ENCODE results near the gene LRRC1. TPM values are rescaled to one million over a fixed set of nuclear protein-coding genes. Genes with fewer than 3 reads are reported as not detected.

LRRC1 gene
- polyA plus RNA-seq, 2 donors: 13.6 to 15.2 TPM

GRCh38 chr6:53888931-53889330 lies 94.1 kb downstream of the LRRC1 start:
- Histone ChIP-seq H3K9me3 (ENCODE audit: control insufficient read depth in 2 of 2, insufficient read depth in 1 of 2, low read depth in 1 of 2, low read length in 1 of 2) (no peaks in the 10 kb centered on the region), H3K36me3 (ENCODE audit: control insufficient read depth in 2 of 2, insufficient read depth in 2 of 2, low read length in 1 of 2) (no peaks in the 10 kb centered on the region), H3K4me1 (ENCODE audit: control insufficient read depth in 2 of 2, insufficient read depth in 2 of 2, low read length in 1 of 2) (no peaks in the 10 kb centered on the region), H3K4me3 (ENCODE audit: low read depth in 1 of 2, low read length in 2 of 2) (no peak overlapping the region), H3K27ac (ENCODE audit: low read depth in 2 of 2, low read length in 1 of 2) (no peak overlapping the region), H3K27me3 (ENCODE audit: control insufficient read depth in 1 of 2, insufficient read depth in 2 of 2, low read length in 2 of 2) (no peaks in the 10 kb centered on the region)
- WGBS, 2 donors: 62 to 78% methylated on average over 1 of the region's 1 CpG

GRCh38 chr6:53889365-53889764 lies 94.6 kb downstream of the LRRC1 start:
- no peaks in the 10 kb centered on the region for H3K9me3 ChIP-seq (ENCODE audit: control insufficient read depth in 2 of 2, insufficient read depth in 1 of 2, low read depth in 1 of 2, low read length in 1 of 2)
- H3K4me1 ChIP-seq (ENCODE audit: control insufficient read depth in 2 of 2, insufficient read depth in 2 of 2, low read length in 1 of 2): no peaks in the 10 kb centered on the region
- no peak overlapping the region for H3K4me3 ChIP-seq (ENCODE audit: low read depth in 1 of 2, low read length in 2 of 2)
- H3K27ac ChIP-seq (ENCODE audit: low read depth in 2 of 2, low read length in 1 of 2): no peak overlapping the region
- H3K27me3 ChIP-seq (ENCODE audit: control insufficient read depth in 1 of 2, insufficient read depth in 2 of 2, low read length in 2 of 2): no peaks in the 10 kb centered on the region
- WGBS, 2 donors: 91% methylated on average over 1 of the region's 1 CpG
- H3K36me3 ChIP-seq (ENCODE audit: control insufficient read depth in 2 of 2, insufficient read depth in 2 of 2, low read length in 1 of 2): no peaks in the 10 kb centered on the region

GRCh38 chr6:53892707-53893106 lies 97.9 kb downstream of the LRRC1 start:
- Histone ChIP-seq H3K4me3 (ENCODE audit: low read depth in 1 of 2, low read length in 2 of 2) (no peak overlapping the region), H3K9me3 (ENCODE audit: control insufficient read depth in 2 of 2, insufficient read depth in 1 of 2, low read depth in 1 of 2, low read length in 1 of 2) (no peaks in the 10 kb centered on the region), H3K27me3 (ENCODE audit: control insufficient read depth in 1 of 2, insufficient read depth in 2 of 2, low read length in 2 of 2) (no peaks in the 10 kb centered on the region), H3K27ac (ENCODE audit: low read depth in 2 of 2, low read length in 1 of 2) (no peak overlapping the region), H3K36me3 (ENCODE audit: control insufficient read depth in 2 of 2, insufficient read depth in 2 of 2, low read length in 1 of 2) (no peaks in the 10 kb centered on the region), H3K4me1 (ENCODE audit: control insufficient read depth in 2 of 2, insufficient read depth in 2 of 2, low read length in 1 of 2) (no peaks in the 10 kb centered on the region)
- WGBS, 2 donors: 86 to 94% methylated on average over 1 of the region's 1 CpG

GRCh38 chr6:53894091-53894490 lies 99.3 kb downstream of the LRRC1 start:
- Histone ChIP-seq H3K4me3 (ENCODE audit: low read depth in 1 of 2, low read length in 2 of 2) (no peak overlapping the region), H3K9me3 (ENCODE audit: control insufficient read depth in 2 of 2, insufficient read depth in 1 of 2, low read depth in 1 of 2, low read length in 1 of 2) (no peaks in the 10 kb centered on the region), H3K27ac (ENCODE audit: low read depth in 2 of 2, low read length in 1 of 2) (no peak overlapping the region), H3K4me1 (ENCODE audit: control insufficient read depth in 2 of 2, insufficient read depth in 2 of 2, low read length in 1 of 2) (no peaks in the 10 kb centered on the region), H3K27me3 (ENCODE audit: control insufficient read depth in 1 of 2, insufficient read depth in 2 of 2, low read length in 2 of 2) (no peaks in the 10 kb centered on the region), H3K36me3 (ENCODE audit: control insufficient read depth in 2 of 2, insufficient read depth in 2 of 2, low read length in 1 of 2) (no peaks in the 10 kb centered on the region)
- 49 to 60% methylated on average over 2 of the region's 2 CpGs for WGBS, 2 donors

GRCh38 chr6:53896196-53896595 lies 101.4 kb downstream of the LRRC1 start:
- H3K27ac ChIP-seq (ENCODE audit: low read depth in 2 of 2, low read length in 1 of 2): no peak overlapping the region
- H3K4me1 ChIP-seq (ENCODE audit: control insufficient read depth in 2 of 2, insufficient read depth in 2 of 2, low read length in 1 of 2): no peaks in the 10 kb centered on the region
- H3K9me3 ChIP-seq (ENCODE audit: control insufficient read depth in 2 of 2, insufficient read depth in 1 of 2, low read depth in 1 of 2, low read length in 1 of 2): no peaks in the 10 kb centered on the region
- no peaks in the 10 kb centered on the region for H3K27me3 ChIP-seq (ENCODE audit: control insufficient read depth in 1 of 2, insufficient read depth in 2 of 2, low read length in 2 of 2)
- H3K4me3 ChIP-seq (ENCODE audit: low read depth in 1 of 2, low read length in 2 of 2): no peak overlapping the region
- no peaks in the 10 kb centered on the region for H3K36me3 ChIP-seq (ENCODE audit: control insufficient read depth in 2 of 2, insufficient read depth in 2 of 2, low read length in 1 of 2)

- H3K4me3 ChIP-seq (ENCODE audit: low read depth in 1 of 2, low read length in 2 of 2): no peak overlapping the region
- H3K36me3 ChIP-seq (ENCODE audit: control insufficient read depth in 2 of 2, insufficient read depth in 2 of 2, low read length in 1 of 2): peaks cover 0 to 3% of the 10 kb centered on the region in 2 donors
- no peaks in the 10 kb centered on the region for H3K9me3 ChIP-seq (ENCODE audit: control insufficient read depth in 2 of 2, insufficient read depth in 1 of 2, low read depth in 1 of 2, low read length in 1 of 2)
- no peaks in the 10 kb centered on the region for H3K27me3 ChIP-seq (ENCODE audit: control insufficient read depth in 1 of 2, insufficient read depth in 2 of 2, low read length in 2 of 2)
- no peaks in the 10 kb centered on the region for H3K4me1 ChIP-seq (ENCODE audit: control insufficient read depth in 2 of 2, insufficient read depth in 2 of 2, low read length in 1 of 2)
- no peak overlapping the region for H3K27ac ChIP-seq (ENCODE audit: low read depth in 2 of 2, low read length in 1 of 2)
- 72 to 86% methylated on average over 2 of the region's 2 CpGs for WGBS, 2 donors
Observed at GRCh38 chr6:53898026-53898795, 103.4 kb downstream of the LRRC1 start.

- Histone ChIP-seq H3K9me3 (ENCODE audit: control insufficient read depth in 2 of 2, insufficient read depth in 1 of 2, low read depth in 1 of 2, low read length in 1 of 2) (no peaks in the 10 kb centered on the region), H3K27me3 (ENCODE audit: control insufficient read depth in 1 of 2, insufficient read depth in 2 of 2, low read length in 2 of 2) (no peaks in the 10 kb centered on the region), H3K36me3 (ENCODE audit: control insufficient read depth in 2 of 2, insufficient read depth in 2 of 2, low read length in 1 of 2) (peaks cover 3 to 4% of the 10 kb centered on the region in 2 donors), H3K4me1 (ENCODE audit: control insufficient read depth in 2 of 2, insufficient read depth in 2 of 2, low read length in 1 of 2) (no peaks in the 10 kb centered on the region), H3K27ac (ENCODE audit: low read depth in 2 of 2, low read length in 1 of 2) (no peak overlapping the region), H3K4me3 (ENCODE audit: low read depth in 1 of 2, low read length in 2 of 2) (no peak overlapping the region)
- 87 to 90% methylated on average over 5 of the region's 5 CpGs for WGBS, 2 donors
Observed at GRCh38 chr6:53899512-53899911, 104.7 kb downstream of the LRRC1 start.

- Histone ChIP-seq H3K27me3 (ENCODE audit: control insufficient read depth in 1 of 2, insufficient read depth in 2 of 2, low read length in 2 of 2) (no peaks in the 10 kb centered on the region), H3K27ac (ENCODE audit: low read depth in 2 of 2, low read length in 1 of 2) (no peak overlapping the region), H3K36me3 (ENCODE audit: control insufficient read depth in 2 of 2, insufficient read depth in 2 of 2, low read length in 1 of 2) (peaks cover 7 to 9% of the 10 kb centered on the region in 2 donors), H3K4me3 (ENCODE audit: low read depth in 1 of 2, low read length in 2 of 2) (no peak overlapping the region), H3K9me3 (ENCODE audit: control insufficient read depth in 2 of 2, insufficient read depth in 1 of 2, low read depth in 1 of 2, low read length in 1 of 2) (no peaks in the 10 kb centered on the region), H3K4me1 (ENCODE audit: control insufficient read depth in 2 of 2, insufficient read depth in 2 of 2, low read length in 1 of 2) (no peaks in the 10 kb centered on the region)
- WGBS, 2 donors: 93 to 94% methylated on average over 1 to 2 of the region's 2 CpGs
Observed at GRCh38 chr6:53903357-53903756, 108.6 kb downstream of the LRRC1 start.

- H3K27ac ChIP-seq (ENCODE audit: low read depth in 2 of 2, low read length in 1 of 2): no peak overlapping the region
- H3K36me3 ChIP-seq (ENCODE audit: control insufficient read depth in 2 of 2, insufficient read depth in 2 of 2, low read length in 1 of 2): peaks cover 7 to 9% of the 10 kb centered on the region in 2 donors
- no peaks in the 10 kb centered on the region for H3K9me3 ChIP-seq (ENCODE audit: control insufficient read depth in 2 of 2, insufficient read depth in 1 of 2, low read depth in 1 of 2, low read length in 1 of 2)
- no peaks in the 10 kb centered on the region for H3K27me3 ChIP-seq (ENCODE audit: control insufficient read depth in 1 of 2, insufficient read depth in 2 of 2, low read length in 2 of 2)
- no peak overlapping the region for H3K4me3 ChIP-seq (ENCODE audit: low read depth in 1 of 2, low read length in 2 of 2)
- H3K4me1 ChIP-seq (ENCODE audit: control insufficient read depth in 2 of 2, insufficient read depth in 2 of 2, low read length in 1 of 2): no peaks in the 10 kb centered on the region
- WGBS, 2 donors: 87 to 90% methylated on average over 3 of the region's 3 CpGs
Observed at GRCh38 chr6:53906103-53906502, 111.3 kb downstream of the LRRC1 start.

GRCh38 chr6:53906842-53907241 lies 112.0 kb downstream of the LRRC1 start:
- no peak overlapping the region for H3K4me3 ChIP-seq (ENCODE audit: low read depth in 1 of 2, low read length in 2 of 2)
- no peak overlapping the region for H3K27ac ChIP-seq (ENCODE audit: low read depth in 2 of 2, low read length in 1 of 2)
- 67 to 80% methylated on average over 3 of the region's 3 CpGs for WGBS, 2 donors
- H3K36me3 ChIP-seq (ENCODE audit: control insufficient read depth in 2 of 2, insufficient read depth in 2 of 2, low read length in 1 of 2): peaks cover 7 to 9% of the 10 kb centered on the region in 2 donors
- H3K4me1 ChIP-seq (ENCODE audit: control insufficient read depth in 2 of 2, insufficient read depth in 2 of 2, low read length in 1 of 2): no peaks in the 10 kb centered on the region
- no peaks in the 10 kb centered on the region for H3K27me3 ChIP-seq (ENCODE audit: control insufficient read depth in 1 of 2, insufficient read depth in 2 of 2, low read length in 2 of 2)
- no peaks in the 10 kb centered on the region for H3K9me3 ChIP-seq (ENCODE audit: control insufficient read depth in 2 of 2, insufficient read depth in 1 of 2, low read depth in 1 of 2, low read length in 1 of 2)

All from esophagus (tissue), 2 donors.